BLaER1 treated with 17β-estradiol and CSF1 and Interleukin-3, amounts not matched to agents 10 nM and 100 nM (cell line): ENCODE results near the gene KRTAP4-5.
A peak's percentile ranks its signal among the peaks of the same experiment; 100 is the strongest.
"Not testable (repeated sequence)": the region's sequence is repeated elsewhere in the genome, so short reads cannot be mapped to it uniquely, and the experiment has no call there.

ENCODE experiments used
- H3K27ac ChIP-seq, 11 experiments: shearing (Covaris generic); formaldehyde crosslinking; 2 replicates each; pipeline ENCODE4 v1.8.1; 2022
- H3K27me3 ChIP-seq, 11 experiments: shearing (Covaris generic); formaldehyde crosslinking; 2 replicates each; pipeline ENCODE4 v1.8.1; 2022
- H3K36me3 ChIP-seq, 11 experiments: shearing (Covaris generic); formaldehyde crosslinking; 2 replicates each; pipeline ENCODE4 v1.8.1; 2022
- H3K4me1 ChIP-seq, 10 experiments: shearing (Covaris generic); formaldehyde crosslinking; 2 replicates each; pipeline ENCODE4 v1.8.1; 2022
- H3K4me2 ChIP-seq, 11 experiments: shearing (Covaris generic); formaldehyde crosslinking; 2 replicates each; pipeline ENCODE4 v1.8.1; 2022
- H3K4me3 ChIP-seq, 10 experiments: shearing (Covaris generic); formaldehyde crosslinking; 2 replicates each; pipeline ENCODE4 v1.8.1; 2022
- H3K9ac ChIP-seq, 11 experiments: shearing (Covaris generic); formaldehyde crosslinking; 2 replicates each; pipeline ENCODE4 v1.8.1; 2022
- H3K9me3 ChIP-seq, 11 experiments: shearing (Covaris generic); formaldehyde crosslinking; replicated peaks in 1 of 11; 2 replicates each; pipeline ENCODE4 v1.8.1; 2022
- H4K20me1 ChIP-seq, 11 experiments: shearing (Covaris generic); formaldehyde crosslinking; 2 replicates each; pipeline ENCODE4 v1.8.1; 2022
- Cebpa-rat ChIP-seq, 11 experiments: shearing (Covaris generic); IDR thresholded peaks; 2 replicates each; pipeline ENCODE4 v1.8.1; 2022

KRTAP4-5 gene

DNA sequence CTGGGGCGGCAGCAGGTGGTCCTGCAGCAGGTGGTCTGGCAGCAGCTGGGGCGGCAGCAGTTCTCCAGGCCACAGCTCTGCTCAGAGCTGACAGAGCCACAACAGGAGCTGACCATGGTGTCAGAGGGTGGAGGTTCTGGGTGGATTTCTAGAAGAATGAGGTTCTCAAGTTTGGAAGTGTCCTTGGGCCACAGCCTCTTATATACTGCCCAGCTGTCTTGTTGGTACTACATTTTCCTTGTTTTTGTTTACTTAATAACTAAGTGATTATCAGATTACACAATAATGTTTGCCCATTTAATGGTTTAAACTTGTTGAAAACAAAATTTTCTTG is at the start of gene KRTAP4-5:
TSS of gene KRTAP4-5 (minus strand) at position 174 of the 334 bp plus-strand sequence. CDS start at position 116, 58 bp downstream.
- H3K9me3 ChIP-seq: peaks cover 0 to 6% (median 0%) of the 10 kb centered on the region in 11 experiments; a peak in 1 of 22 replicates
- no peak within 1 kb of the TSS for H3K4me3 ChIP-seq
- H4K20me1 ChIP-seq: no peaks in the 10 kb centered on the region
- TF ChIP-seq Cebpa-rat (IDR thresholded peaks at IDR 0.05): no peak
- H3K4me1 ChIP-seq: peaks cover 0 to 14% (median 0%) of the 10 kb centered on the region in 10 experiments; a peak in 4 of 20 replicates
- no peak within 1 kb of the TSS for H3K9ac ChIP-seq
- H3K36me3 ChIP-seq: no peaks in the 10 kb centered on the region
- no peak within 1 kb of the TSS for H3K4me2 ChIP-seq
- H3K27me3 ChIP-seq: no peaks in the 10 kb centered on the region
- H3K27ac ChIP-seq: no peak within 1 kb of the TSS

DNA sequence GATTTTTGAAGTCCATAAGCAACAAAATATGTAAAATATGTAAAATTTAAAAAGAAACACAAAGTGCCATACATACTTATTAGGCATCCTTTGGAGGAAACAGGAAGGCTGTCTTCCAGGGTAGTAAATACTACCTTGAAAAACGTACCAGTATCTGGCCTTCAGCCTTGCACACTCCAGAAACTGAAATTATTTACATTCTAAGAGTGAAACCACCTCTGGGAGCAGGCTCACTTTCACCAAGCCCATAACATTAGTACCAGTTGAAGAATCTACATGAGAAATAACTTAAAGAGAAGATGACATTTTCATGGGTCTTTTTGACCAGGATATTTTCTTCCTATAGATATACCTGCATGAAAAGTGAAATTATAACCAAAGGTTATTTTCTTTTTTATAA is 46.4 kb upstream of the KRTAP4-5 start:
- H4K20me1 ChIP-seq: no peaks in the 10 kb centered on the region
- no peak overlapping the region for H3K4me2 ChIP-seq
- no peak overlapping the region for H3K27ac ChIP-seq
- no peak for TF ChIP-seq Cebpa-rat (IDR thresholded peaks at IDR 0.05)
- H3K27me3 ChIP-seq: no peaks in the 10 kb centered on the region
- H3K4me3 ChIP-seq: no peak overlapping the region
- H3K9ac ChIP-seq: no peak overlapping the region
- H3K36me3 ChIP-seq: no peaks in the 10 kb centered on the region
- H3K4me1 ChIP-seq: no peaks in the 10 kb centered on the region
- peaks cover 0 to 8% (median 4%) of the 10 kb centered on the region in 11 experiments; a peak in 5 of 22 replicates for H3K9me3 ChIP-seq

GRCh38 chr17:41190328-41190727 is 40.7 kb upstream of the KRTAP4-5 start:
- no peaks in the 10 kb centered on the region for H4K20me1 ChIP-seq
- H3K9me3 ChIP-seq: peaks cover 0 to 8% (median 0%) of the 10 kb centered on the region in 11 experiments; a peak in 3 of 22 replicates
- H3K4me1 ChIP-seq: no peaks in the 10 kb centered on the region
- H3K9ac ChIP-seq: no peak overlapping the region
- no peak for TF ChIP-seq Cebpa-rat (IDR thresholded peaks at IDR 0.05)
- no peak overlapping the region for H3K27ac ChIP-seq
- H3K36me3 ChIP-seq: no peaks in the 10 kb centered on the region
- no peak overlapping the region for H3K4me2 ChIP-seq
- no peaks in the 10 kb centered on the region for H3K27me3 ChIP-seq
- no peak overlapping the region for H3K4me3 ChIP-seq

DNA sequence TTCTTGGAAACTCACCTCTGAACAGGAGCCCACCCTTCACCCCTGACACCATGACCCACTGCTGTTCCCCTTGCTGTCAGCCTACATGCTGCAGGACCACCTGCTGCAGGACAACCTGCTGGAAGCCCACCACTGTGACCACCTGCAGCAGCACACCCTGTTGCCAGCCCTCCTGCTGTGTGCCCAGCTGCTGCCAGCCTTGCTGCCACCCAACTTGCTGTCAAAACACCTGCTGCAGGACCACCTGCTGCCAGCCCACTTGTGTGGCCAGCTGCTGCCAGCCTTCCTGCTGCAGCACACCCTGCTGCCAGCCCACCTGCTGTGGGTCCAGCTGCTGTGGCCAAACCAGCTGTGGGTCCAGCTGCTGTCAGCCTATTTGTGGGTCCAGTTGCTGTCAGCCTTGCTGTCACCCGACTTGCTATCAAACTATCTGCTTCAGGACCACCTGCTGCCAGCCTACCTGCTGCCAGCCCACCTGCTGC is 40.3 kb upstream of the KRTAP4-5 start, which contains the start of gene KRTAP9-1:
TSS of gene KRTAP9-1 (plus strand) at position 51 of the 482 bp plus-strand sequence. CDS start at position 51, 0 bp downstream.
- not testable (repeated sequence) for H3K27ac ChIP-seq, H3K4me1 ChIP-seq, H3K9me3 ChIP-seq, H3K4me3 ChIP-seq, H3K4me2 ChIP-seq, H3K27me3 ChIP-seq, H3K9ac ChIP-seq, H4K20me1 ChIP-seq, H3K36me3 ChIP-seq

DNA sequence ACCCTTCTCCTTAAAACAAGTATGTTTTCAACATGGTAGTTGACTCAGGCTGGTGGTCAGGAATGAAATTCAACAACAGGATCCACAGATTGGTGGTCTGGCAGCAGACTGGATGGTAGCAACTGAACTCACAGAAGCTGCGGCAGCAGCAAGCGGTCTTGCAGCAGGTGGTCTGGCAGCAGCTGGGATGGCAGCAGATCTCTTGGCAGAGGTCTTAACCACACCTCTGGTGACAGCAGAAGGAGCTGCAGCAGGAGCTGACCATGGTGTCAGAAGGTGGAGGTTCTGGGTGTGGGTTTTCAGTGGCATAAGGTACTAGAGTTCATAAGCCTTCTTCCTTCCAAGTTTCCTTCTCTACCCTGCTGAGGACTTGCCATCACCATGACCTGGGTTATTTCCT is 37.2 kb upstream of the KRTAP4-5 start:
- no peak overlapping the region for H3K27ac ChIP-seq
- no peak overlapping the region for H3K4me3 ChIP-seq
- no peaks in the 10 kb centered on the region for H3K4me1 ChIP-seq
- H3K27me3 ChIP-seq: no peaks in the 10 kb centered on the region
- no peaks in the 10 kb centered on the region for H4K20me1 ChIP-seq
- no peaks in the 10 kb centered on the region for H3K36me3 ChIP-seq
- no peak overlapping the region for H3K4me2 ChIP-seq
- H3K9ac ChIP-seq: no peak overlapping the region
- H3K9me3 ChIP-seq: no peaks in the 10 kb centered on the region
- TF ChIP-seq Cebpa-rat (IDR thresholded peaks at IDR 0.05): no peak

DNA sequence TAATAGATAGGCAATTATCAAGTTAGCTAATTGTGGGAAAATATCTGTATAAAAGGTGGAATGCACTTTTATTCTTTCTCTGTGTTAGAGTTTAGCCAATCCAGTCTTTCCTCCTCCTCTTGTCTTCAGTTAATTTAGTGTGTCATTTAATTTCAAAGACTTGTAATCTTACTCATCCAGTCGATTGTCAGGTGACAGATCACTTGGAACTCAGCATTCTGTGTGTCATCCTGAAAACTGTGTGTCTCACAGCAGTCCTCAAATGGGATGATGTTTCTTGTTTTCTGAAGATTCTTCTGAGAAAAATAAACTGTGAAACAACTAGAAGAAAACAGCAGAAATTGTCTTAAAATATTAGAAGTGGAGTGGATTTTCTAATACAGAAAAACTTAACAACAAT is 35.4 kb upstream of the KRTAP4-5 start:
- H3K9ac ChIP-seq: no peak overlapping the region
- no peaks in the 10 kb centered on the region for H3K27me3 ChIP-seq
- H3K4me3 ChIP-seq: no peak overlapping the region
- no peaks in the 10 kb centered on the region for H3K36me3 ChIP-seq
- H3K4me1 ChIP-seq: no peaks in the 10 kb centered on the region
- H3K27ac ChIP-seq: no peak overlapping the region
- no peak overlapping the region for H3K4me2 ChIP-seq
- no peaks in the 10 kb centered on the region for H4K20me1 ChIP-seq
- TF ChIP-seq Cebpa-rat (IDR thresholded peaks at IDR 0.05): no peak
- no peaks in the 10 kb centered on the region for H3K9me3 ChIP-seq

GRCh38 chr17:41184480-41184961 is 34.9 kb upstream of the KRTAP4-5 start, which contains the start of gene KRTAP4-1:
Gene KRTAP4-1 (minus strand): TSS chr17:41184911. CDS start chr17:41184854, 57 bp downstream.
- TF ChIP-seq Cebpa-rat (IDR thresholded peaks at IDR 0.05): no peak
- no peaks in the 10 kb centered on the region for H3K9me3 ChIP-seq
- no peak within 1 kb of the TSS for H3K4me3 ChIP-seq
- H3K4me1 ChIP-seq: no peaks in the 10 kb centered on the region
- H4K20me1 ChIP-seq: no peaks in the 10 kb centered on the region
- no peak within 1 kb of the TSS for H3K27ac ChIP-seq
- no peaks in the 10 kb centered on the region for H3K27me3 ChIP-seq
- no peak within 1 kb of the TSS for H3K9ac ChIP-seq
- no peaks in the 10 kb centered on the region for H3K36me3 ChIP-seq
- H3K4me2 ChIP-seq: no peak within 1 kb of the TSS

DNA sequence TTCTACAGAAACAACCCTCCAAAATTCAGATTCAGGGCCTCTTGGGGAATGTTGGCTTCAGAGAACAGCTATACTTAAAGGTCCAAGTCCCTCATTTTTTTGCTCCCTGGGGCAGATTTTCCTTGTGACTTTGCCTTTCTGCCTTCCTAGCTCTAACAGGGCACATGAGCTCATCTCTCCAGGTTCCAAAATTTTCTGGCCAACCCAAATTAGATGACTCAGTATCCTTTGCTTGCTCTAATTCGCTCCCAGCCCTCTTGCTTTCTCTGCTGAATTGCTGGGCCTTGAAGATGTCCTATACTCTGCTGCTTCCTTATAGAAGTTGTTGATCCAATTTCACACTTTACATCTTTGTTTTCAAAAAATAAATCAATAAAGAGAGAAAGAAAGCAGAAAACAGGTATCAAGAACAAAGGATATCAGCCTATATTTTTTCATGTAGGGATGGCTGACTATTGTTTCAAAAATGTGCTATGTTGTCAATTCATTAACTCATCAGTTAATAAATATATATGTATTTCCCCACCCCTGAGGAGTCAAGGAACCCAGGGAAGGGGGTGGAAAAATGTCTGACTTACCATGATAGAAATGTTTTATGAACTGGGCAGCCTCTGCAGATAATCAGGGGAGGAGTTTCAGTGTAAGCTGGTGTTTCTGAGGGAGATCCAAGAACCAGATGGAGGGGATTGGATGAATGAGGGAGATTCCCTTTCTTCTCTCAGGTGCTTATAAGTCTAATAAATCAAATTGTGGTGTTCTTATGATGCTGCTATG is 29.4 kb upstream of the KRTAP4-5 start:
- Histone ChIP-seq H3K4me1 (peaks cover 25 to 40% (median 30%) of the 10 kb centered on the region in 10 experiments), H3K4me3 (no peak overlapping the region), H3K36me3 (no peaks in the 10 kb centered on the region), H4K20me1 (no peaks in the 10 kb centered on the region), H3K9me3 (peaks cover 0 to 13% (median 0%) of the 10 kb centered on the region in 11 experiments; a peak in 5 of 22 replicates), H3K9ac (no peak overlapping the region), H3K4me2 (peak overlapping the region in 3 of 11 experiments; percentile 14 to 91 (median 78); a peak in 4 of 22 replicates), H3K27ac (peak overlapping the region in 3 of 11 experiments; percentile 34 to 60 (median 44); a peak in 5 of 22 replicates), H3K27me3 (no peaks in the 10 kb centered on the region; a peak in 1 of 22 replicates)
- TF ChIP-seq Cebpa-rat (IDR thresholded peaks at IDR 0.05): no peak

DNA sequence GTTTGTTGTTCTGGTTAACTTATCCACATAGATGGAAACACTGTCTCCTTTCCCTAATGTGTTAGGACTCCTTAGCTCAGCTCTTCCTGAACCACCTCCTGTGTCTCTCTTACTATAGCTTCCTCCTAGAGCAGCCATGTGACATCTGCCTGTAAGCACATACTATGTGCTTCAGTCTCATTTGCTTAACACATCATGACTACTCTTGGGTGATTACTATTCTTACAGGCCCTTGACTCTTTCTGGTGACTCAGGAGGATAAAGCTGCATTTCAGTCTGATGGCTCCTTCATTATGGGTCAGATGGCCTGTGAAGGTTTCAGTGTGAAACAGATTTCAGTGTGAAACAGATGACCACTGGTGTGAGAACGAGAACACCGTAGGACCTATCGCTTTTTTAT is 28.7 kb upstream of the KRTAP4-5 start:
- peaks cover 0 to 13% (median 0%) of the 10 kb centered on the region in 11 experiments; a peak in 5 of 22 replicates for H3K9me3 ChIP-seq
- no peaks in the 10 kb centered on the region; a peak in 1 of 22 replicates for H3K27me3 ChIP-seq
- H3K36me3 ChIP-seq: no peaks in the 10 kb centered on the region
- TF ChIP-seq Cebpa-rat (IDR thresholded peaks at IDR 0.05): no peak
- peaks cover 25 to 40% (median 30%) of the 10 kb centered on the region in 10 experiments for H3K4me1 ChIP-seq
- H3K27ac ChIP-seq: peak overlapping the region in 3 of 11 experiments; percentile 34 to 60 (median 44); a peak in 5 of 22 replicates
- H3K9ac ChIP-seq: no peak overlapping the region
- peak overlapping the region in 2 of 11 experiments; percentile 78 to 91; a peak in 5 of 22 replicates for H3K4me2 ChIP-seq
- H3K4me3 ChIP-seq: no peak overlapping the region
- no peaks in the 10 kb centered on the region for H4K20me1 ChIP-seq
